Neural progenitor cell (in vitro differentiated cells): ENCODE results near the gene SMTNL2. TPM values are rescaled to one million over a fixed set of nuclear protein-coding genes. Genes with fewer than 3 reads are reported as not detected.
"Not testable (repeated sequence)": the region's sequence is repeated elsewhere in the genome, so short reads cannot be mapped to it uniquely, and the experiment has no call there.

ENCODE experiments used
- DNase-seq: peaks from one replicate; pipeline ENCODE4 v3.0.0-alpha.2; 2016; ENCODE audit warnings: low spot score
- H2AFZ ChIP-seq: fragments of 200-600 bp; sonication (generic); replicated peaks from 2 replicates; pipeline ENCODE4 v1.6.1; 2016; ENCODE audit warnings: antibody characterized with exemption
- H3F3A ChIP-seq: fragments of 200-600 bp; sonication (generic); 2 replicates; pipeline ENCODE4 v1.6.1; 2016; ENCODE audit warnings: antibody characterized with exemption, low read depth
- H3K27ac ChIP-seq: fragments of 200-600 bp; sonication (generic); 2 replicates; pipeline ENCODE4 v1.5.1; 2016; ENCODE audit warnings: mild to moderate bottlenecking
- H3K27me3 ChIP-seq: fragments of 200-600 bp; sonication (generic); 2 replicates; pipeline ENCODE4 v1.6.1; 2016; ENCODE audit warnings: mild to moderate bottlenecking, moderate library complexity
- H3K36me3 ChIP-seq: fragments of 200-600 bp; sonication (generic); 2 replicates; pipeline ENCODE4 v1.5.1; 2016
- H3K4me1 ChIP-seq: fragments of 200-600 bp; sonication (generic); 2 replicates; pipeline ENCODE4 v1.6.1; 2016; ENCODE audit warnings: mixed run types
- H3K4me2 ChIP-seq: fragments of 200-600 bp; sonication (generic); 2 replicates; pipeline ENCODE4 v1.6.1; 2016
- H3K4me3 ChIP-seq: fragments of 200-600 bp; sonication (generic); 2 replicates; pipeline ENCODE4 v1.5.1; 2016
- H3K79me2 ChIP-seq: fragments of 200-600 bp; sonication (generic); 2 replicates; pipeline ENCODE4 v1.6.1; 2016; ENCODE audit warnings: low read depth
- H3K9ac ChIP-seq: fragments of 200-600 bp; sonication (generic); 2 replicates; pipeline ENCODE4 v1.6.1; 2016
- H3K9me3 ChIP-seq: fragments of 200-600 bp; sonication (generic); 2 replicates; pipeline ENCODE4 v1.5.1; 2016; ENCODE audit warnings: low read depth
- H4K20me1 ChIP-seq: fragments of 200-600 bp; sonication (generic); 2 replicates; pipeline ENCODE4 v1.6.1; 2016; ENCODE audit warnings: low read depth
- H3K27ac Mint-ChIP-seq: 3 replicates; pipeline ENCODE4 v1.8.0; 2021; ENCODE audit warnings: mixed read lengths
- H3K27me3 Mint-ChIP-seq: 2 replicates; pipeline ENCODE4 v1.8.0; 2022; ENCODE audit warnings: low read depth, mild to moderate bottlenecking, inconsistent platforms, moderate library complexity, mixed read lengths; ENCODE audit not compliant: insufficient read depth
- H3K36me3 Mint-ChIP-seq: 3 replicates; pipeline ENCODE4 v1.8.0; 2021; ENCODE audit warnings: mixed read lengths
- H3K4me1 Mint-ChIP-seq: 3 replicates; pipeline ENCODE4 v1.8.0; 2021; ENCODE audit warnings: mixed read lengths
- H3K4me3 Mint-ChIP-seq: 3 replicates; pipeline ENCODE4 v1.8.0; 2021; ENCODE audit warnings: mild to moderate bottlenecking, moderate library complexity, mixed read lengths
- H3K9me3 Mint-ChIP-seq: 3 replicates; pipeline ENCODE4 v1.8.0; 2020; ENCODE audit warnings: mixed read lengths
- CTCF ChIP-seq: fragments of 200-600 bp; sonication (generic); IDR thresholded peaks from 2 replicates; pipeline ENCODE4 v1.5.1; 2017; ENCODE audit warnings: antibody characterized with exemption, mild to moderate bottlenecking
- EZH2 ChIP-seq: fragments of 200-600 bp; sonication (generic); IDR thresholded peaks from 2 replicates; pipeline ENCODE4 v1.6.1; 2017; ENCODE audit warnings: antibody characterized with exemption, mild to moderate bottlenecking, moderate library complexity
- EZH2phosphoT487 ChIP-seq: fragments of 200-600 bp; sonication (generic); IDR thresholded peaks from 2 replicates; pipeline ENCODE4 v1.6.1; 2017; ENCODE audit warnings: antibody characterized with exemption
- total RNA-seq: library from RNA; depleted of rRNA; stranded (reverse); fragments of >200 nt; gene quantifications from 2 replicates; pipeline ENCODE4 v1.2.3, GENCODE V29; 2015; ENCODE audit warnings: low replicate concordance

SMTNL2 gene
- total RNA-seq, 1 donor from 2014 or later: 3.0 TPM

DNA sequence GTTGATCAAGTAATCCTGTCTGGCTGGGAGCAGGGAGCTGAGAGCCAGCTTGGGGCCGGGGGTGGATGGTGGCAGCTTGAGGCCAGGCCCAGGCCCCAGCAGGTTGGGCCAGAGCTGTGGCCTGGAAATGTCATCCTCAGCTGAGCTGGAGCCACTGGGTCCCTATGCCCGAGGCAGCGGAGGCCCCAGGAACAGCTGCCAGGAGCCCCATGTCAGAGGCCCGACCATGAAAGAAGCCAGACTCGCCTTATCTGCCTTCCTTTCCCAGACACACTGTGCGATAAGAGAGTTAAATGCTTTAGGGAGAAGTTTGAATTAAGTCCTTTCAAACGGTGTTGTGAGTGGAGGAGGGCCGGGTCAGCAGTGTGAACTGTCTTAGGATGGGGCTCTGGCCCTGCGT lies 3.5 kb downstream of the SMTNL2 start:
- H3K4me2 ChIP-seq: no peak overlapping the region
- peak; percentile 1 for DNase-seq
- H3K9me3 ChIP-seq: no peaks in the 10 kb centered on the region
- no peak overlapping the region for H3K27ac ChIP-seq
- no peaks in the 10 kb centered on the region for H3F3A ChIP-seq
- Mint-ChIP-seq H3K4me3 (no peak overlapping the region), H3K9me3 (no peaks in the 10 kb centered on the region), H3K27ac (no peak overlapping the region), H3K4me1 (peaks cover 14% of the 10 kb centered on the region), H3K36me3 (no peaks in the 10 kb centered on the region), H3K27me3 (peaks cover 43% of the 10 kb centered on the region)
- no peaks in the 10 kb centered on the region for H4K20me1 ChIP-seq
- TF ChIP-seq EZH2phosphoT487 (no peak), EZH2 (no peak), CTCF (no peak)
- no peak overlapping the region for H3K4me3 ChIP-seq
- no peak overlapping the region for H3K9ac ChIP-seq
- no peaks in the 10 kb centered on the region for H3K79me2 ChIP-seq
- peaks cover 42% of the 10 kb centered on the region for H3K27me3 ChIP-seq
- peaks cover 16% of the 10 kb centered on the region for H3K4me1 ChIP-seq
- no peak overlapping the region for H2AFZ ChIP-seq
- H3K36me3 ChIP-seq: no peaks in the 10 kb centered on the region

- peaks cover 11% of the 10 kb centered on the region for H3K4me1 Mint-ChIP-seq
Observed at GRCh38 chr17:4588391-4588790, 4.1 kb downstream of the SMTNL2 start.

DNA sequence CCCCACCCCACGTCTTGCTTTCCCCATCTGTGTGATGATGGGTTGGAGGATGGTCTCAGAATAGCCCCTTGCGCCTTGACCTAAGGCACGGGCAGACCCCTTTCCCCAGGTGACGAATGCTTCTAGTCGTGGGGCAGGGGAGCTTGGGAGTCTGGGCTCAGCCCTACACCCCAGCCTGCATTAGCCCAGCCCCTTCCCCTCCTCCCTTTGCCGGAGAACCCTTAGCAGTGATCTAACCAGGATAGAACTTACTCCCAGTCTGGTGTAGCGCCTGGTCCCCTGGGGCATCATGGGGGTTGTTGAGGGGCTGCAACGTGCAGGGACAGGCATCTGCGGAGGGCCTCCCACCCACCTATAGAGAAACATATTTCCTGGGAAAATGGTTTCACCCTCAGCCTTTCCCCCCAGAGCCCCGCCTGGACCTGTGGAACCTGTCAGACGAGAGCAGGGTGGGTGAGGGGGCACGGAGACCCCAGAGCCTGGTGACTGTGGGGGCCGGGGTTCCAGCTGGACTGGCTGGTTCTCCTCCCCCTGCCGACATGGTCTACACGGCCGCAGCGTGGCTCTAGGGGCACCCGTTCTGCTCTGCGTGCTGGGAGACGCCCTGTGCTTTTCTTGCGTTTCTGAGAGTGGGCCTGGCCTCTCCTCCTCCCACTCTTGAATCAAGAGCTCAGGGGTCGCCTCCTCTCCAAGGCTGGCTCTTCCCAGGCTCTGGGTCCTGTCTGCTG lies 4.7 kb downstream of the SMTNL2 start:
- Histone ChIP-seq H3K9ac (no peak overlapping the region), H2AFZ (no peak overlapping the region), H3K27me3 (peaks cover 30% of the 10 kb centered on the region), H4K20me1 (no peaks in the 10 kb centered on the region), H3K4me3 (no peak overlapping the region), H3K4me2 (no peak overlapping the region), H3K27ac (no peak overlapping the region), H3K9me3 (no peaks in the 10 kb centered on the region), H3K79me2 (no peaks in the 10 kb centered on the region), H3K36me3 (no peaks in the 10 kb centered on the region), H3K4me1 (peaks cover 9% of the 10 kb centered on the region), H3F3A (no peaks in the 10 kb centered on the region)
- no peaks in the 10 kb centered on the region for H3K36me3 Mint-ChIP-seq
- peaks cover 32% of the 10 kb centered on the region for H3K27me3 Mint-ChIP-seq
- H3K27ac Mint-ChIP-seq: no peak overlapping the region
- DNase-seq: no peak
- no peak for TF ChIP-seq EZH2
- TF ChIP-seq CTCF: no peak
- TF ChIP-seq EZH2phosphoT487: no peak
- H3K4me1 Mint-ChIP-seq: peaks cover 6% of the 10 kb centered on the region
- no peaks in the 10 kb centered on the region for H3K9me3 Mint-ChIP-seq
- no peak overlapping the region for H3K4me3 Mint-ChIP-seq

More at GRCh38 chr17:4588391-4588790, 4.1 kb downstream of the SMTNL2 start:
- H2AFZ ChIP-seq: no peak overlapping the region
- Mint-ChIP-seq H3K27ac (no peak overlapping the region), H3K4me3 (no peak overlapping the region), H3K9me3 (no peaks in the 10 kb centered on the region), H3K36me3 (no peaks in the 10 kb centered on the region), H3K27me3 (peaks cover 37% of the 10 kb centered on the region)
- H3K4me1 ChIP-seq: peaks cover 12% of the 10 kb centered on the region
- peak; percentile 3 for DNase-seq
- H3K9ac ChIP-seq: no peak overlapping the region
- no peak overlapping the region for H3K4me3 ChIP-seq
- no peaks in the 10 kb centered on the region for H4K20me1 ChIP-seq
- no peak overlapping the region for H3K4me2 ChIP-seq
- H3K27me3 ChIP-seq: peaks cover 37% of the 10 kb centered on the region
- TF ChIP-seq CTCF (no peak), EZH2phosphoT487 (no peak), EZH2 (no peak)
- H3K27ac ChIP-seq: no peak overlapping the region
- no peaks in the 10 kb centered on the region for H3K9me3 ChIP-seq
- no peaks in the 10 kb centered on the region for H3K36me3 ChIP-seq
- no peaks in the 10 kb centered on the region for H3K79me2 ChIP-seq
- no peaks in the 10 kb centered on the region for H3F3A ChIP-seq

- not testable (repeated sequence) for H3K9me3 ChIP-seq, H3K4me3 ChIP-seq, H4K20me1 ChIP-seq, H3F3A ChIP-seq, H3K4me1 ChIP-seq, H3K9me3 Mint-ChIP-seq, H3K36me3 Mint-ChIP-seq, H3K4me1 Mint-ChIP-seq, H3K79me2 ChIP-seq, H3K36me3 ChIP-seq, H3K27ac Mint-ChIP-seq, H3K4me3 Mint-ChIP-seq, H3K4me2 ChIP-seq, H3K27ac ChIP-seq, H2AFZ ChIP-seq, H3K9ac ChIP-seq, DNase-seq
- H3K27me3 Mint-ChIP-seq: peaks cover 30% of the 10 kb centered on the region
- peaks cover 20% of the 10 kb centered on the region for H3K27me3 ChIP-seq
Observed at GRCh38 chr17:4590042-4590441, 5.7 kb downstream of the SMTNL2 start.
